K562 (cell line): Measurements from ENCODE around the gene TMEM184C. TPM values are rescaled to one million over a fixed set of nuclear protein-coding genes. Genes with fewer than 3 reads are reported as not detected.

Experiments
- ATAC-seq: fragments of 200-7000 bp; cut with Tn5 transposase; 3 replicates; pipeline ENCODE4 v1.9.1; 2020; ENCODE audit warnings: moderate library complexity
- BruUV-seq: library from RNA; stranded (reverse); fragments of 400-500 nt; replicated peaks from 2 replicates; lab custom pipeline; 2021; lab: Mats Ljungman, UMichigan
- CTCF ChIA-PET: fragments of 300-600 bp; formaldehyde crosslinking; extraction: SDS; loops from one replicate; lab custom pipeline; 2021; ENCODE audit warnings: low intra/inter-chr PET ratio; lab: Yijun Ruan, JAX
- POLR2A ChIA-PET: fragments of 300-600, 350-650 bp; sonication (Branson Sonifier 250); formaldehyde crosslinking; extraction: SDS; loops from one replicate; lab custom pipeline; 2021; ENCODE audit warnings: antibody characterized with exemption, inconsistent platforms; lab: Yijun Ruan, JAX
- DNase-seq, 4 experiments: peaks; one replicate each; pipeline versions ENCODE4 v3.0.0 to v3.0.0-alpha.2; 2011 to 2018; ENCODE audit warnings: low spot score in 3 of 4, mixed read lengths in 3 of 4; ENCODE audit errors: extremely low read depth in 1 of 4
- FAIRE-seq: peaks from 2 replicates; lab custom pipeline; 2011; peaks lifted over from hg19 to GRCh38; lab: Jason Lieb, UNC
- H2AFZ ChIP-seq: 2 replicates; pipeline ENCODE4 v1.6.0; 2011; ENCODE audit warnings: low read depth, low read length, control low read depth, inconsistent platforms
- H3K27ac ChIP-seq: fragments of 200-600 bp; 3 replicates; pipeline ENCODE4 v1.8.0; 2011; ENCODE audit warnings: low read depth, mild to moderate bottlenecking, control low read depth, inconsistent platforms, low read length, moderate library complexity, mixed read lengths; ENCODE audit errors: extremely low read depth
- H3K27me3 ChIP-seq, 2 experiments: fragments of 300-600 bp in 1 of 2; 2 replicates in 1 of 2; 3 replicates in 1 of 2; pipeline versions ENCODE4 v1.6.0 to v1.8.0; 2011; ENCODE audit warnings: inconsistent platforms in 2 of 2, low read length in 2 of 2, mild to moderate bottlenecking in 1 of 2, mixed read lengths in 1 of 2, moderate library complexity in 1 of 2; ENCODE audit not compliant: control insufficient read depth in 2 of 2, insufficient read depth in 2 of 2
- H3K36me3 ChIP-seq: fragments of 300-600 bp; 3 replicates; pipeline ENCODE4 v1.8.0; 2011; ENCODE audit warnings: mild to moderate bottlenecking, low read length, inconsistent platforms; ENCODE audit not compliant: control insufficient read depth, insufficient read depth
- H3K4me1 ChIP-seq, 2 experiments: fragments of 200-600 bp in 1 of 2; replicated peaks in 1 of 2; 2 replicates in 1 of 2; 3 replicates in 1 of 2; pipeline versions ENCODE4 v1.5.1 to v1.8.0; 2011; ENCODE audit warnings: inconsistent platforms in 2 of 2, low read length in 2 of 2, mild to moderate bottlenecking in 1 of 2, mixed read lengths in 1 of 2, moderate library complexity in 1 of 2; ENCODE audit not compliant: control insufficient read depth in 2 of 2, insufficient read depth in 2 of 2
- H3K4me2 ChIP-seq: 2 replicates; pipeline ENCODE4 v1.6.1; 2011; ENCODE audit warnings: low read length, control low read depth, inconsistent platforms, mixed read lengths; ENCODE audit not compliant: insufficient read depth
- H3K4me3 ChIP-seq: fragments of 200-600 bp; sonication (generic), shearing (Covaris generic); 2 replicates; pipeline ENCODE4 v1.5.1; 2016; ENCODE audit warnings: control low read depth, inconsistent platforms
- H3K79me2 ChIP-seq: fragments of 200-600 bp; 3 replicates; pipeline ENCODE4 v1.8.0; 2011; ENCODE audit warnings: low read length, inconsistent platforms; ENCODE audit not compliant: control insufficient read depth, insufficient read depth
- H3K9ac ChIP-seq, 2 experiments: 2 replicates each; pipeline versions ENCODE4 v1.6.0 to v1.6.1; 2011; ENCODE audit warnings: low read depth in 2 of 2, low read length in 2 of 2, control low read depth in 1 of 2, inconsistent platforms in 1 of 2, mild to moderate bottlenecking in 1 of 2, mixed read lengths in 1 of 2; ENCODE audit not compliant: insufficient read depth in 1 of 2
- H3K9me1 ChIP-seq: one replicate; pipeline ENCODE4 v1.6.0; 2011; ENCODE audit warnings: inconsistent platforms, mild to moderate bottlenecking, low read length, moderate library complexity; ENCODE audit not compliant: control insufficient read depth, insufficient read depth
- H3K9me3 ChIP-seq: replicated peaks from 2 replicates; pipeline ENCODE4 v1.5.1; 2011; ENCODE audit warnings: low read depth, low read length, inconsistent platforms; ENCODE audit not compliant: control insufficient read depth, insufficient read depth
- H4K20me1 ChIP-seq: replicated peaks from 2 replicates; pipeline ENCODE4 v1.6.1; 2011; ENCODE audit warnings: low read length, inconsistent platforms, mixed read lengths; ENCODE audit not compliant: control insufficient read depth, insufficient read depth
- CC2D1A ChIP-seq: fragments of 450-650 bp; IDR thresholded peaks from 2 replicates; pipeline ENCODE4 v1.6.1; 2017; ENCODE audit warnings: mild to moderate bottlenecking
- CTBP1 ChIP-seq: fragments of 450-650 bp; IDR thresholded peaks from 2 replicates; pipeline ENCODE4 v1.6.1; 2016; ENCODE audit warnings: borderline replicate concordance
- MYNN ChIP-seq, 2 experiments: sonication (generic); formaldehyde crosslinking in 1 of 2; IDR thresholded peaks; 2 replicates each; pipeline versions ENCODE4 v1.5.0 to v1.6.1; 2016 to 2020; ENCODE audit warnings: antibody characterized with exemption in 1 of 2, missing genetic modification reagents in 1 of 2
- RERE ChIP-seq: sonication (generic); formaldehyde crosslinking; IDR thresholded peaks from 2 replicates; pipeline ENCODE4 v1.8.0; 2023; ENCODE audit warnings: missing genetic modification reagents, mild to moderate bottlenecking, borderline replicate concordance
- SMAD1 ChIP-seq: fragments of 150-350 bp; IDR thresholded peaks from 2 replicates; pipeline ENCODE4 v1.6.1; 2014; ENCODE audit warnings: low read length, low read depth; ENCODE audit not compliant: partially characterized antibody
- TCF15 ChIP-seq: fragments of 250-450 bp; sonication (Bioruptor Pico); IDR thresholded peaks from 2 replicates; pipeline ENCODE4 v1.8.0; 2022; ENCODE audit warnings: moderate library complexity, mild to moderate bottlenecking, inconsistent platforms
- TCF7L2 ChIP-seq: fragments of 150-350 bp; IDR thresholded peaks from 2 replicates; pipeline ENCODE4 v1.6.1; 2016; ENCODE audit warnings: low read depth, mild to moderate bottlenecking, low read length, moderate library complexity
- THRA ChIP-seq: fragments of 450-650 bp; IDR thresholded peaks from 2 replicates; pipeline ENCODE4 v1.6.1; 2017; ENCODE audit warnings: mild to moderate bottlenecking, moderate library complexity
- THRB ChIP-seq: fragments of 450-650 bp; formaldehyde crosslinking; conservative IDR thresholded peaks from 2 replicates; pipeline ENCODE4 v1.4.0; 2022; ENCODE audit warnings: mild to moderate bottlenecking, missing genetic modification characterization
- ZNF133 ChIP-seq: fragments of 250-450 bp; sonication (Bioruptor Pico); IDR thresholded peaks from 2 replicates; pipeline ENCODE4 v1.4.0; 2020; ENCODE audit warnings: mild to moderate bottlenecking
- ZNF274 ChIP-seq: IDR thresholded peaks from 2 replicates; pipeline ENCODE4 v1.6.1; 2011; ENCODE audit warnings: low read depth, mild to moderate bottlenecking, low read length, moderate library complexity, borderline replicate concordance
- ZNF444 ChIP-seq: fragments of 250-450 bp; sonication (Bioruptor Pico); IDR thresholded peaks from 2 replicates; pipeline ENCODE4 v1.4.0; 2020; ENCODE audit warnings: mild to moderate bottlenecking, moderate library complexity
- ZNF589 ChIP-seq: fragments of 200-800 bp; sonication (Bioruptor generic); IDR thresholded peaks from 2 replicates; pipeline ENCODE4 v1.6.1; 2016; ENCODE audit warnings: low read depth, missing genetic modification characterization, missing compliant biosample characterization
- WGBS: fragments of 100-300 bp; shearing (Covaris generic); methylation state at CpG from one replicate; pipeline ENCODE4 v1.1.6; 2016; ENCODE audit warnings: low coverage, mixed read lengths; ENCODE audit not compliant: insufficient coverage; ENCODE audit errors: missing lambda C conversion rate; 5-methylcytosine and 5-hydroxymethylcytosine counted together
- in situ Hi-C: fragments of 300-500 bp; cut with MboI; formaldehyde crosslinking; loops from 4 replicates; pipeline ENCODE4 v1.15.0; 2018; ENCODE audit warnings: inconsistent platforms, mixed read lengths
- intact Hi-C: fragments of 100-400 bp; cut with micrococcal nuclease; formaldehyde crosslinking; loops from 2 replicates; pipeline ENCODE4 v1.14.2; 2022
- polyA plus RNA-seq, 8 experiments: library from polyadenylated mRNA; depleted of rRNA in 4 of 8; stranded (reverse) in 5 of 8; unstranded in 3 of 8; fragments of >200 nt; fragmentation: Nextera tagmentation in 2 of 8; fragmentation: Illumina TruSeq in 1 of 8; extraction: Ambion mirVana in 2 of 8; extraction: Trizol in 1 of 8; gene quantifications; 2 replicates each; pipeline versions ENCODE4 v1.2.1 to v1.2.3, GENCODE V29; 2011 to 2014; ENCODE audit warnings: inconsistent platforms in 1 of 8, missing spikeins in 1 of 8
- total RNA-seq, 7 experiments: library from RNA; depleted of rRNA in 6 of 7; stranded (reverse); fragments of >200 nt in 6 of 7; fragmentation: Illumina TruSeq in 2 of 7; extraction: Trizol in 2 of 7; gene quantifications; 2 replicates each; pipeline versions ENCODE4 v1.2.1 to v1.2.3, GENCODE V29; 2011 to 2021; ENCODE audit warnings: low replicate concordance in 1 of 7

TMEM184C gene
- total and polyA plus RNA-seq, 9 of the 15 experiments (the other 6 are each of a cell fraction or from before 2014, with no cell fraction given), result 3.9 to 24.2 (median 18.2) TPM

GRCh38 chr4:147696866-147697265 lies 79.7 kb downstream of the TMEM184C start (continued):
- TF ChIP-seq CC2D1A (no peak), RERE (CRISPR knock-in tag) (no peak), MYNN (IDR thresholded peaks at IDR 0.05) (no peak), MYNN (CRISPR knock-in tag; IDR thresholded peaks at IDR 0.05) (no peak), ZNF133 (CRISPR knock-in tag) (no peak), ZNF589 (CRISPR knock-in tag) (no peak), ZNF444 (CRISPR knock-in tag) (no peak)

- ChIA-PET POLR2A (no interaction called here), CTCF (no interaction called here)
- in situ Hi-C loops, result no loop called here
- intact Hi-C loops, result no loop called here
- H3K9ac ChIP-seq, result no peak overlapping the region
- WGBS, result 0% methylated on average over 1 of the region's 1 CpG
- no peak overlapping the region for H3K27ac ChIP-seq
- H3K36me3 ChIP-seq, result no peaks in the 10 kb centered on the region
- ATAC-seq (no peak), DNase-seq (no peak), FAIRE-seq (no peak)
- H3K79me2 ChIP-seq, result no peaks in the 10 kb centered on the region
- BruUV-seq, result no TSS peak
- H4K20me1 ChIP-seq, result no peaks in the 10 kb centered on the region
- H3K4me1 ChIP-seq, result no peaks in the 10 kb centered on the region
- H3K9me1 ChIP-seq, result no peaks in the 10 kb centered on the region
- no peak overlapping the region for H3K4me3 ChIP-seq
- peaks cover 0 to 6% of the 10 kb centered on the region in 2 experiments; a peak in 1 of 5 replicates for H3K27me3 ChIP-seq
- H3K9me3 ChIP-seq, result no peaks in the 10 kb centered on the region
- no peak overlapping the region for H3K4me2 ChIP-seq
- no peak overlapping the region for H2AFZ ChIP-seq
- TF ChIP-seq TCF7L2 (no peak), TCF15 (CRISPR knock-in tag) (no peak), SMAD1 (no peak), THRA (no peak), THRB (CRISPR knock-in tag) (no peak), CTBP1 (no peak), ZNF274 (no peak)
These were observed 87.6 kb downstream of the TMEM184C start for GRCh38 chr4:147704846-147705245.
